HEK293 (cell line): ENCODE measurements around the gene PHC3.

Experiments
- CTCF ChIA-PET: fragments of 350-600 bp; formaldehyde crosslinking; extraction: SDS; loops from one replicate; lab custom pipeline; 2021; ENCODE audit warnings: antibody characterized with exemption; lab: Yijun Ruan, JAX
- POLR2A ChIA-PET: fragments of 300-600 bp; formaldehyde crosslinking; extraction: SDS; loops from one replicate; lab custom pipeline; 2020; ENCODE audit warnings: antibody characterized with exemption, inconsistent platforms; lab: Yijun Ruan, JAX
- H3K27ac ChIP-seq: fragments of 200-500 bp; sonication (Bioruptor generic); 2 replicates; pipeline ENCODE4 v1.5.1; 2014; ENCODE audit warnings: low read depth, low read length, control low read depth, inconsistent platforms; ENCODE audit errors: extremely low read depth
- H3K36me3 ChIP-seq, 2 experiments: fragments of 200-500 bp in 1 of 2; sonication (Bioruptor generic) in 1 of 2; 1 replicate in 1 of 2; 2 replicates in 1 of 2; pipeline ENCODE4 v1.5.1; 2014 to 2017; ENCODE audit warnings: inconsistent platforms in 2 of 2, low read length in 2 of 2; ENCODE audit not compliant: control insufficient read depth in 2 of 2, insufficient read depth in 1 of 2
- H3K4me1 ChIP-seq: fragments of 200-500 bp; sonication (Bioruptor generic); 2 replicates; pipeline ENCODE4 v1.5.1; 2014; ENCODE audit warnings: mild to moderate bottlenecking, low read length, inconsistent platforms; ENCODE audit not compliant: control insufficient read depth, insufficient read depth
- H3K4me3 ChIP-seq: 2 replicates; pipeline ENCODE4 v1.5.1; 2011; ENCODE audit warnings: low read depth, mild to moderate bottlenecking, control low read depth, low read length, moderate library complexity
- H3K9me3 ChIP-seq: fragments of 200-500 bp; sonication (Bioruptor generic); 2 replicates; pipeline ENCODE4 v1.5.1; 2014; ENCODE audit warnings: low read depth, low read length, inconsistent platforms; ENCODE audit not compliant: control insufficient read depth, insufficient read depth
- BCL11A ChIP-seq: fragments of 450-650 bp; formaldehyde crosslinking; IDR thresholded peaks from 2 replicates; pipeline ENCODE4 v1.5.1; 2016; ENCODE audit warnings: low read depth, missing biosample characterization, missing genetic modification characterization
- GFI1B ChIP-seq: fragments of 450-650 bp; formaldehyde crosslinking; IDR thresholded peaks from 2 replicates; pipeline ENCODE4 v1.5.1; 2016; ENCODE audit warnings: missing biosample characterization, missing genetic modification characterization
- HOXC10 ChIP-seq: sonication (generic); formaldehyde crosslinking; IDR thresholded peaks from 2 replicates; pipeline ENCODE4 v1.8.1; 2023; ENCODE audit warnings: mild to moderate bottlenecking, missing genetic modification reagents
- HOXD13 ChIP-seq: sonication (generic); formaldehyde crosslinking; IDR thresholded peaks from 2 replicates; pipeline ENCODE4 v1.8.0; 2022; ENCODE audit warnings: missing genetic modification reagents, borderline replicate concordance
- MYNN ChIP-seq: fragments of 450-650 bp; formaldehyde crosslinking; IDR thresholded peaks from 2 replicates; pipeline ENCODE4 v1.5.1; 2016; ENCODE audit warnings: missing biosample characterization, missing genetic modification characterization, borderline replicate concordance
- WT1 ChIP-seq: fragments of 450-650 bp; formaldehyde crosslinking; IDR thresholded peaks from 2 replicates; pipeline ENCODE4 v1.5.1; 2016; ENCODE audit warnings: missing biosample characterization, missing genetic modification characterization
- YY1 ChIP-seq: fragments of 450-650 bp; formaldehyde crosslinking; IDR thresholded peaks from 2 replicates; pipeline ENCODE4 v1.5.1; 2018; ENCODE audit warnings: missing biosample characterization, missing genetic modification characterization
- ZBTB26 ChIP-seq: fragments of 450-650 bp; formaldehyde crosslinking; optimal IDR thresholded peaks from 2 replicates; pipeline ENCODE3; 2016; ENCODE audit warnings: missing biosample characterization, mild to moderate bottlenecking, missing genetic modification characterization
- ZBTB44 ChIP-seq: fragments of 450-650 bp; IDR thresholded peaks from 2 replicates; pipeline ENCODE4 v1.5.1; 2018; ENCODE audit warnings: missing biosample characterization, mild to moderate bottlenecking, missing genetic modification characterization
- ZBTB48 ChIP-seq: fragments of 450-650 bp; formaldehyde crosslinking; IDR thresholded peaks from 2 replicates; pipeline ENCODE4 v1.5.1; 2016; ENCODE audit warnings: missing biosample characterization, missing genetic modification characterization
- ZFP69B ChIP-seq: fragments of 450-650 bp; formaldehyde crosslinking; IDR thresholded peaks from 2 replicates; pipeline ENCODE4 v1.5.1; 2016; ENCODE audit warnings: missing biosample characterization, missing genetic modification characterization
- ZNF140 ChIP-seq: fragments of 450-650 bp; formaldehyde crosslinking; IDR thresholded peaks from 2 replicates; pipeline ENCODE4 v1.5.1; 2016; ENCODE audit warnings: missing biosample characterization, missing genetic modification characterization
- ZNF146 ChIP-seq: fragments of 450-650 bp; formaldehyde crosslinking; IDR thresholded peaks from 2 replicates; pipeline ENCODE4 v1.5.1; 2016; ENCODE audit warnings: missing biosample characterization, missing genetic modification characterization
- ZNF174 ChIP-seq: fragments of 450-650 bp; formaldehyde crosslinking; IDR thresholded peaks from 2 replicates; pipeline ENCODE4 v1.5.0; 2017; ENCODE audit warnings: missing biosample characterization, mild to moderate bottlenecking, missing genetic modification characterization
- ZNF202 ChIP-seq: fragments of 450-650 bp; formaldehyde crosslinking; IDR thresholded peaks from 2 replicates; pipeline ENCODE4 v1.5.1; 2016; ENCODE audit warnings: missing biosample characterization, missing genetic modification characterization, borderline replicate concordance
- ZNF266 ChIP-seq: fragments of 450-650 bp; formaldehyde crosslinking; IDR thresholded peaks from 2 replicates; pipeline ENCODE4 v1.5.1; 2016; ENCODE audit warnings: missing biosample characterization, missing genetic modification characterization, low read depth
- ZNF391 ChIP-seq: fragments of 450-650 bp; formaldehyde crosslinking; IDR thresholded peaks from 2 replicates; pipeline ENCODE4 v1.5.1; 2016; ENCODE audit warnings: low read depth, missing biosample characterization, missing genetic modification characterization, borderline replicate concordance
- ZNF398 ChIP-seq: fragments of 450-650 bp; formaldehyde crosslinking; IDR thresholded peaks from 2 replicates; pipeline ENCODE4 v1.5.1; 2017; ENCODE audit warnings: missing biosample characterization, missing genetic modification characterization
- ZNF433 ChIP-seq: fragments of 450-650 bp; formaldehyde crosslinking; IDR thresholded peaks from 2 replicates; pipeline ENCODE4 v1.5.1; 2016; ENCODE audit warnings: missing biosample characterization, missing genetic modification characterization, low read depth
- ZNF473 ChIP-seq: fragments of 450-650 bp; formaldehyde crosslinking; IDR thresholded peaks from 2 replicates; pipeline ENCODE4 v1.5.1; 2017; ENCODE audit warnings: missing biosample characterization, missing genetic modification characterization
- ZNF488 ChIP-seq: fragments of 450-650 bp; formaldehyde crosslinking; IDR thresholded peaks from 2 replicates; pipeline ENCODE4 v1.5.1; 2016; ENCODE audit warnings: missing biosample characterization, missing genetic modification characterization
- ZNF560 ChIP-seq: fragments of 450-650 bp; formaldehyde crosslinking; IDR thresholded peaks from 2 replicates; pipeline ENCODE4 v1.5.1; 2017; ENCODE audit warnings: missing biosample characterization, missing genetic modification characterization, borderline replicate concordance
- ZNF664 ChIP-seq: fragments of 450-650 bp; formaldehyde crosslinking; IDR thresholded peaks from 2 replicates; pipeline ENCODE4 v1.5.1; 2016; ENCODE audit warnings: missing biosample characterization, missing genetic modification characterization
- ZNF692 ChIP-seq: fragments of 450-650 bp; formaldehyde crosslinking; IDR thresholded peaks from 2 replicates; pipeline ENCODE4 v1.5.1; 2016; ENCODE audit warnings: missing biosample characterization, missing genetic modification characterization
- ZNF704 ChIP-seq: fragments of 450-650 bp; formaldehyde crosslinking; IDR thresholded peaks from 2 replicates; pipeline ENCODE4 v1.5.1; 2016; ENCODE audit warnings: missing biosample characterization, missing genetic modification characterization
- ZNF777 ChIP-seq: fragments of 450-650 bp; formaldehyde crosslinking; IDR thresholded peaks from 2 replicates; pipeline ENCODE4 v1.5.1; 2017; ENCODE audit warnings: missing biosample characterization, missing genetic modification characterization, borderline replicate concordance

The PHC3 gene

GRCh38 chr3:170044795-170045244 lies 136.7 kb downstream of the PHC3 start:
- Histone ChIP-seq H3K4me1 (peaks cover 3% of the 10 kb centered on the region; the same call in 1 of the 2 replicates), H3K27ac (no peak overlapping the region), H3K36me3 (no peaks in the 10 kb centered on the region), H3K4me3 (no peak overlapping the region), H3K9me3 (no peaks in the 10 kb centered on the region)
- no peak for TF ChIP-seq WT1 (tag by site-specific recombination)
- no peak for TF ChIP-seq ZNF664 (tag by site-specific recombination)
- no peak for TF ChIP-seq ZNF704 (tag by site-specific recombination)
- TF ChIP-seq ZNF560 (tag by site-specific recombination) = no peak
- TF ChIP-seq BCL11A (tag by site-specific recombination) = no peak
- TF ChIP-seq ZNF692 (tag by site-specific recombination) = no peak
- no peak for TF ChIP-seq GFI1B
- TF ChIP-seq ZBTB48 (tag by site-specific recombination) = no peak
- TF ChIP-seq ZNF266 (tag by site-specific recombination) = no peak
- TF ChIP-seq ZNF391 (tag by site-specific recombination) = no peak
- TF ChIP-seq ZBTB44 (tag by site-specific recombination) = no peak
- TF ChIP-seq ZNF140 = no peak
- TF ChIP-seq ZNF146 (tag by site-specific recombination) = no peak
- TF ChIP-seq YY1 = no peak
- TF ChIP-seq ZFP69B (tag by site-specific recombination) = no peak
- TF ChIP-seq HOXD13 = no peak
- TF ChIP-seq ZNF473 (tag by site-specific recombination) = no peak
- CTCF ChIA-PET = interaction anchor here (0.5 kb wide), 2 partner anchors 183 to 870 kb away, joined by 3 read pairs; no protein-coding TSS in a partner anchor
- POLR2A ChIA-PET = no interaction called here

GRCh38 chr3:170044271-170044670 lies 137.3 kb downstream of the PHC3 start:
- ChIA-PET POLR2A (no interaction called here), CTCF (no interaction called here)
- TF ChIP-seq ZNF202 (tag by site-specific recombination) (no peak), HOXC10 (CRISPR knock-in tag) (no peak), ZNF391 (tag by site-specific recombination) (no peak), ZNF777 (no peak), ZNF174 (tag by site-specific recombination) (no peak), ZBTB44 (tag by site-specific recombination) (no peak), ZBTB26 (tag by site-specific recombination) (no peak), ZNF433 (tag by site-specific recombination) (no peak), ZNF398 (tag by site-specific recombination) (no peak), ZNF488 (tag by site-specific recombination) (no peak), MYNN (tag by site-specific recombination) (no peak)
- no peak overlapping the region for H3K27ac ChIP-seq
- H3K4me1 ChIP-seq = peaks cover 3% of the 10 kb centered on the region; the same call in 1 of the 2 replicates
- H3K4me3 ChIP-seq = no peak overlapping the region
- H3K9me3 ChIP-seq = no peaks in the 10 kb centered on the region
- H3K36me3 ChIP-seq = no peaks in the 10 kb centered on the region
